H9 (cell line): ENCODE measurements around the gene CACNG6. TPM values are rescaled to one million over a fixed set of nuclear protein-coding genes. Genes with fewer than 3 reads are reported as not detected.
"Not testable (repeated sequence)": the region's sequence is repeated elsewhere in the genome, so short reads cannot be mapped to it uniquely, and the experiment has no call there.

ENCODE experiments used
- DNase-seq: peaks from one replicate; pipeline ENCODE4 v3.0.0-alpha.2; 2017
- H2AFZ ChIP-seq: one replicate; pipeline ENCODE4 v1.6.1; 2013; ENCODE audit warnings: mild to moderate bottlenecking, low read length, control low read depth, moderate library complexity
- H2AK5ac ChIP-seq: 2 replicates; pipeline ENCODE4 v1.6.1; 2013; ENCODE audit warnings: low read length, control low read depth, mixed read lengths; ENCODE audit not compliant: insufficient read length
- H2BK120ac ChIP-seq: one replicate; pipeline ENCODE4 v1.6.1; 2013; ENCODE audit warnings: low read depth, mild to moderate bottlenecking, low read length, control low read depth, inconsistent platforms; ENCODE audit not compliant: poor library complexity, severe bottlenecking
- H2BK12ac ChIP-seq: 2 replicates; pipeline ENCODE4 v1.6.1; 2013; ENCODE audit warnings: low read length, control low read depth, mixed read lengths, low read depth; ENCODE audit not compliant: insufficient read length
- H2BK15ac ChIP-seq: 2 replicates; pipeline ENCODE4 v1.6.1; 2013; ENCODE audit warnings: low read depth, low read length, control low read depth
- H2BK20ac ChIP-seq: one replicate; pipeline ENCODE4 v1.6.1; 2013; ENCODE audit warnings: low read depth, mild to moderate bottlenecking, low read length, control low read depth, inconsistent platforms; ENCODE audit not compliant: poor library complexity, severe bottlenecking
- H2BK5ac ChIP-seq: 2 replicates; pipeline ENCODE4 v1.6.1; 2013; ENCODE audit warnings: low read length, control low read depth, mixed read lengths; ENCODE audit not compliant: insufficient read length
- H3K14ac ChIP-seq: 2 replicates; pipeline ENCODE4 v1.6.1; 2013; ENCODE audit warnings: low read length, control low read depth; ENCODE audit not compliant: insufficient read depth
- H3K18ac ChIP-seq: 2 replicates; pipeline ENCODE4 v1.6.1; 2013; ENCODE audit warnings: low read depth, mild to moderate bottlenecking, mixed read lengths, low read length, control low read depth; ENCODE audit not compliant: insufficient read length
- H3K23ac ChIP-seq: 2 replicates; pipeline ENCODE4 v1.6.1; 2013; ENCODE audit warnings: low read length, control low read depth, mixed read lengths, low read depth; ENCODE audit not compliant: insufficient read length
- H3K23me2 ChIP-seq: 2 replicates; pipeline ENCODE4 v1.6.1; 2013; ENCODE audit warnings: low read depth, mild to moderate bottlenecking, mixed read lengths, low read length, control low read depth; ENCODE audit not compliant: insufficient read length, poor library complexity, severe bottlenecking
- H3K27ac ChIP-seq: 2 replicates; pipeline ENCODE4 v1.5.1; 2013; ENCODE audit warnings: low read length, control low read depth, mixed read lengths, low read depth; ENCODE audit not compliant: insufficient read length
- H3K27me3 ChIP-seq: 2 replicates; pipeline ENCODE4 v1.6.1; 2013; ENCODE audit warnings: low read length, control low read depth, inconsistent platforms; ENCODE audit not compliant: insufficient read depth
- H3K4ac ChIP-seq: 2 replicates; pipeline ENCODE4 v1.6.1; 2013; ENCODE audit warnings: low read depth, mild to moderate bottlenecking, control low read depth, inconsistent platforms, low read length, moderate library complexity
- H3K4me1 ChIP-seq: 2 replicates; pipeline ENCODE4 v1.6.1; 2013; ENCODE audit warnings: low read length, control low read depth, inconsistent platforms; ENCODE audit not compliant: insufficient read depth
- H3K4me2 ChIP-seq: 2 replicates; pipeline ENCODE4 v1.6.1; 2013; ENCODE audit warnings: low read length, control low read depth, mixed read lengths; ENCODE audit not compliant: insufficient read length, insufficient read depth
- H3K56ac ChIP-seq: 2 replicates; pipeline ENCODE4 v1.6.1; 2013; ENCODE audit warnings: low read depth, mild to moderate bottlenecking, mixed read lengths, low read length, control low read depth; ENCODE audit not compliant: insufficient read length
- H3K79me1 ChIP-seq: 2 replicates; pipeline ENCODE4 v1.6.1; 2013; ENCODE audit warnings: low read depth, mild to moderate bottlenecking, moderate library complexity, low read length, control low read depth, inconsistent platforms; ENCODE audit not compliant: insufficient read depth, poor library complexity, severe bottlenecking
- H3K79me2 ChIP-seq: 2 replicates; pipeline ENCODE4 v1.6.1; 2013; ENCODE audit warnings: low read length, control low read depth, inconsistent platforms; ENCODE audit not compliant: insufficient read depth
- H3K9ac ChIP-seq: 2 replicates; pipeline ENCODE4 v1.6.1; 2013; ENCODE audit warnings: low read length, control low read depth, mixed read lengths; ENCODE audit not compliant: insufficient read length; ENCODE audit errors: extremely low read depth
- H3K9me3 ChIP-seq: one replicate; pipeline ENCODE4 v1.6.1; 2013; ENCODE audit warnings: low read depth, low read length, inconsistent platforms; ENCODE audit not compliant: control insufficient read depth
- H3T11ph ChIP-seq: one replicate; pipeline ENCODE4 v1.6.1; 2013; ENCODE audit warnings: mild to moderate bottlenecking, low read length, control low read depth, inconsistent platforms
- H4K20me1 ChIP-seq: one replicate; pipeline ENCODE4 v1.6.1; 2013; ENCODE audit not compliant: control insufficient read depth, insufficient read length, insufficient read depth
- H4K5ac ChIP-seq: 2 replicates; pipeline ENCODE4 v1.6.1; 2013; ENCODE audit warnings: low read depth, mild to moderate bottlenecking, mixed read lengths, low read length, control low read depth; ENCODE audit not compliant: insufficient read length
- H4K8ac ChIP-seq: replicated peaks from 2 replicates; pipeline ENCODE4 v1.6.1; 2013; ENCODE audit warnings: low read length, control low read depth, mixed read lengths, low read depth; ENCODE audit not compliant: insufficient read length
- H4K91ac ChIP-seq: 2 replicates; pipeline ENCODE4 v1.6.1; 2013; ENCODE audit warnings: low read depth, mild to moderate bottlenecking, moderate library complexity, mixed read lengths, low read length, control low read depth; ENCODE audit not compliant: insufficient read length
- H3K27ac Mint-ChIP-seq, 3 experiments: 2 replicates in 2 of 3; 3 replicates in 1 of 3; pipeline ENCODE4 v1.8.0; 2020 to 2021; ENCODE audit warnings: mixed read lengths in 3 of 3, mild to moderate bottlenecking in 1 of 3, moderate library complexity in 1 of 3
- H3K27me3 Mint-ChIP-seq: 2 replicates; pipeline ENCODE4 v1.8.0; 2021; ENCODE audit warnings: low read depth, mild to moderate bottlenecking, moderate library complexity, mixed read lengths
- H3K36me3 Mint-ChIP-seq, 3 experiments: 2 replicates in 2 of 3; 3 replicates in 1 of 3; pipeline ENCODE4 v1.8.0; 2020 to 2021; ENCODE audit warnings: low read depth in 3 of 3, mixed read lengths in 3 of 3; ENCODE audit not compliant: insufficient read depth in 1 of 3
- H3K4me1 Mint-ChIP-seq, 2 experiments: 2 replicates each; pipeline ENCODE4 v1.8.0; 2020; ENCODE audit warnings: mixed read lengths in 2 of 2
- H3K4me3 Mint-ChIP-seq, 2 experiments: 2 replicates in 1 of 2; 3 replicates in 1 of 2; pipeline ENCODE4 v1.8.0; 2020 to 2021; ENCODE audit warnings: mild to moderate bottlenecking in 2 of 2, mixed read lengths in 2 of 2, moderate library complexity in 1 of 2
- H3K9me3 Mint-ChIP-seq, 2 experiments: 2 replicates in 1 of 2; 3 replicates in 1 of 2; pipeline ENCODE4 v1.8.0; 2020; ENCODE audit warnings: mild to moderate bottlenecking in 2 of 2, mixed read lengths in 2 of 2, moderate library complexity in 1 of 2
- CTCF ChIP-seq: fragments of 200-600 bp; sonication (generic); conservative IDR thresholded peaks from 3 replicates; pipeline ENCODE4 v1.8.0; 2021; ENCODE audit warnings: antibody characterized with exemption, mild to moderate bottlenecking
- WGBS: extraction: QIAGEN DNeasy Blood & Tissue Kit; methylation state at CpG from one replicate; pipeline ENCODE4 v1.1.7; 2013; ENCODE audit warnings: missing lambda C conversion rate, low lambda C conversion rate, mixed read lengths; ENCODE audit not compliant: insufficient read length; ENCODE audit errors: extremely low coverage; 5-methylcytosine and 5-hydroxymethylcytosine counted together
- total RNA-seq: library from RNA; stranded (reverse); gene quantifications from 2 replicates; pipeline ENCODE4 v1.2.1, GENCODE V29; 2021

Gene CACNG6
- total RNA-seq, 1 experiment from 2014 or later: 1.6 TPM

- Histone ChIP-seq H4K8ac (no peak overlapping the region), H3K79me1 (no peaks in the 10 kb centered on the region), H2BK20ac (no peak overlapping the region), H3K4ac (no peak overlapping the region), H3K14ac (no peak overlapping the region), H3K18ac (no peak overlapping the region), H2BK15ac (no peak overlapping the region), H3K56ac (no peak overlapping the region), H3K9ac (no peak overlapping the region), H2AK5ac (no peak overlapping the region), H3K79me2 (no peaks in the 10 kb centered on the region), H3K27me3 (no peaks in the 10 kb centered on the region), H4K5ac (no peak overlapping the region), H3K9me3 (no peaks in the 10 kb centered on the region), H3T11ph (no peak overlapping the region), H3K23ac (no peak overlapping the region), H4K20me1 (no peaks in the 10 kb centered on the region), H2BK12ac (no peak overlapping the region), H3K4me2 (no peak overlapping the region), H3K23me2 (peaks cover 13% of the 10 kb centered on the region), H3K27ac (no peak overlapping the region), H2BK120ac (no peak overlapping the region), H2BK5ac (no peak overlapping the region), H3K4me1 (peaks cover 4% of the 10 kb centered on the region; the same call in 1 of the 2 replicates), H4K91ac (no peak overlapping the region), H2AFZ (no peak overlapping the region)
- no CpG with 5 or more reads among the region's 5 CpGs for WGBS
- DNase-seq: peak; percentile 83
- peak overlapping the region in 2 of 3 experiments; percentile 40 to 79; a peak in 3 of 7 replicates for H3K27ac Mint-ChIP-seq
- peaks cover 8% of the 10 kb centered on the region for H3K27me3 Mint-ChIP-seq
- no peak overlapping the region for H3K4me3 Mint-ChIP-seq
- H3K36me3 Mint-ChIP-seq: 0 out of 7 replicates have a peak, but pooled peaks cover 0 to 2% (median 0%) of the 10 kb centered on the region in 3 experiments
- H3K4me1 Mint-ChIP-seq: peaks cover 17 to 38% of the 10 kb centered on the region in 2 experiments
- TF ChIP-seq CTCF: peak; percentile 68
- H3K9me3 Mint-ChIP-seq: no peaks in the 10 kb centered on the region; a peak in 2 of 5 replicates
Observed at GRCh38 chr19:53947624-53948023, 43.8 kb upstream of the CACNG6 start.

- H4K5ac ChIP-seq, H2BK20ac ChIP-seq, H4K20me1 ChIP-seq, H3K27me3 ChIP-seq, H3T11ph ChIP-seq, H3K23ac ChIP-seq, H3K4me2 ChIP-seq, H3K23me2 ChIP-seq, H3K27me3 Mint-ChIP-seq, DNase-seq, H3K27ac Mint-ChIP-seq, H3K4me1 ChIP-seq, H2BK120ac ChIP-seq, H3K4me3 Mint-ChIP-seq, H2BK12ac ChIP-seq, H3K79me2 ChIP-seq, H3K9ac ChIP-seq, H2AFZ ChIP-seq, H3K9me3 Mint-ChIP-seq, H2BK15ac ChIP-seq, H3K9me3 ChIP-seq, H3K79me1 ChIP-seq, H3K14ac ChIP-seq, H3K36me3 Mint-ChIP-seq, H4K91ac ChIP-seq, H3K56ac ChIP-seq, H4K8ac ChIP-seq, H3K27ac ChIP-seq, H3K4ac ChIP-seq, H2BK5ac ChIP-seq, H3K18ac ChIP-seq, H2AK5ac ChIP-seq: not testable (repeated sequence)
- H3K4me1 Mint-ChIP-seq: peaks cover 16 to 37% of the 10 kb centered on the region in 2 experiments
- no CpG with 5 or more reads among the region's 5 CpGs for WGBS
Observed at GRCh38 chr19:53948611-53949010, 42.8 kb upstream of the CACNG6 start.
